GM18508 (cell line): Measurements from ENCODE around the gene MXRA7.

ENCODE experiments used
- ATAC-seq: cut with Tn5 transposase; IDR thresholded peaks from one replicate; pipeline ENCODE4 v1.9.1; 2021; ENCODE audit warnings: moderate number of reproducible peaks; ENCODE audit not compliant: insufficient read depth, unreplicated experiment

The MXRA7 gene

GRCh38 chr17:76682296-76682695, 28.5 kb downstream of the MXRA7 start:
- no peak for ATAC-seq

- ATAC-seq: no peak
Observed at GRCh38 chr17:76681222-76682137, 29.3 kb downstream of the MXRA7 start.

GRCh38 chr17:76679239-76679638, 31.5 kb downstream of the MXRA7 start:
- ATAC-seq: no peak

GRCh38 chr17:76678330-76678729, 32.4 kb downstream of the MXRA7 start:
- no peak for ATAC-seq

- no peak for ATAC-seq
Observed at GRCh38 chr17:76677406-76677805, 33.4 kb downstream of the MXRA7 start.

- ATAC-seq: no peak
Observed at GRCh38 chr17:76676629-76677028, 34.1 kb downstream of the MXRA7 start.

- ATAC-seq: no peak
Observed at GRCh38 chr17:76675648-76676047, 35.1 kb downstream of the MXRA7 start.

GRCh38 chr17:76674600-76674999, 36.2 kb downstream of the MXRA7 start:
- no peak for ATAC-seq

GRCh38 chr17:76673729-76674128, 37.0 kb downstream of the MXRA7 start:
- ATAC-seq: no peak

GRCh38 chr17:76672892-76673291, 37.9 kb downstream of the MXRA7 start:
- no peak for ATAC-seq

- ATAC-seq: no peak
Observed at GRCh38 chr17:76672270-76672851, 38.4 kb downstream of the MXRA7 start.

- ATAC-seq: no peak
Observed at GRCh38 chr17:76671912-76672262, 38.9 kb downstream of the MXRA7 start.

GRCh38 chr17:76671123-76671911, 39.4 kb downstream of the MXRA7 start:
- peak; percentile 86 for ATAC-seq

GRCh38 chr17:76670718-76671122, 40.0 kb downstream of the MXRA7 start:
- no peak for ATAC-seq

- ATAC-seq: no peak
Observed at GRCh38 chr17:76670020-76670717, 40.6 kb downstream of the MXRA7 start.

GRCh38 chr17:76667786-76668453, 42.8 kb downstream of the MXRA7 start:
- no peak for ATAC-seq

- ATAC-seq: no peak
Observed at GRCh38 chr17:76667491-76667755, 43.3 kb downstream of the MXRA7 start.

GRCh38 chr17:76660656-76661042, 50.1 kb downstream of the MXRA7 start:
- no peak for ATAC-seq

GRCh38 chr17:76659928-76660655, 50.7 kb downstream of the MXRA7 start:
- no peak for ATAC-seq

- ATAC-seq: no peak
Observed at GRCh38 chr17:76658242-76658662, 52.5 kb downstream of the MXRA7 start.
